HCT116 (cell line): ENCODE data around the gene SLC4A11. TPM values are rescaled to one million over a fixed set of nuclear protein-coding genes. Genes with fewer than 3 reads are reported as not detected.
A peak's percentile ranks its signal among the peaks of the same experiment; 100 is the strongest.

Source experiments
- ATAC-seq: fragments of 200-7000 bp; cut with Tn5 transposase; 2 replicates; pipeline ENCODE4 v1.9.1; 2020; ENCODE audit warnings: mild to moderate bottlenecking, moderate library complexity
- BruUV-seq: library from RNA; stranded (reverse); fragments of 400-500 nt; replicated peaks from 2 replicates; lab custom pipeline; 2021; lab: Mats Ljungman, UMichigan
- CTCF ChIA-PET: fragments of 300-600 bp; sonication (Branson Sonifier 250); formaldehyde crosslinking; loops from one replicate; lab custom pipeline; 2021; ENCODE audit warnings: antibody characterized with exemption; lab: Charles Lee
- POLR2A ChIA-PET: fragments of 300-600, 350-600 bp; sonication (Branson Sonifier 250); formaldehyde crosslinking; loops from one replicate; lab custom pipeline; 2021; ENCODE audit warnings: antibody characterized with exemption; lab: Charles Lee
- RAD21 ChIA-PET, 2 experiments: fragments of 300-600 bp; sonication (Branson Sonifier 250); formaldehyde crosslinking; loops; one replicate each; lab custom pipeline; 2023; ENCODE audit warnings: low total read pairs in 2 of 2; ENCODE audit not compliant: uncharacterized antibody in 2 of 2, unreplicated experiment in 2 of 2, low non-redundant PET in 1 of 2; lab: Charles Lee
- DNase-seq: peaks from one replicate; pipeline ENCODE4 v3.0.0-alpha.2; 2010; ENCODE audit warnings: low read depth, low spot score
- H2AFZ ChIP-seq: fragments of 200-600 bp; shearing (Covaris generic), sonication (generic); 2 replicates; pipeline ENCODE4 v1.6.1; 2017; ENCODE audit warnings: low read depth, mixed run types, mixed read lengths, antibody characterized with exemption, low read length; ENCODE audit not compliant: poor library complexity, severe bottlenecking
- H3K27ac ChIP-seq: 2 replicates; pipeline ENCODE4 v1.5.1; 2012; ENCODE audit warnings: low read depth, low read length
- H3K27me3 ChIP-seq: fragments of 200-600 bp; sonication (generic); 2 replicates; pipeline ENCODE4 v1.6.1; 2016; ENCODE audit warnings: mixed run types, low read length, mixed read lengths; ENCODE audit not compliant: insufficient read depth
- H3K36me3 ChIP-seq, 2 experiments: fragments of 200-500 bp in 1 of 2; fragments of 200-600 bp in 1 of 2; sonication (Bioruptor generic) in 1 of 2; sonication (generic) in 1 of 2; 2 replicates each; pipeline versions ENCODE4 v1.5.1 to v1.6.1; 2014 to 2016; ENCODE audit warnings: low read length in 2 of 2, inconsistent platforms in 1 of 2, mixed read lengths in 1 of 2, mixed run types in 1 of 2; ENCODE audit not compliant: insufficient read depth in 2 of 2, control insufficient read depth in 1 of 2
- H3K4me1 ChIP-seq, 2 experiments: fragments of 200-600 bp in 1 of 2; sonication (generic) in 1 of 2; 2 replicates each; pipeline versions ENCODE4 v1.5.1 to v1.6.1; 2012 to 2017; ENCODE audit warnings: low read length in 2 of 2, inconsistent platforms in 1 of 2, mild to moderate bottlenecking in 1 of 2, mixed read lengths in 1 of 2, mixed run types in 1 of 2, moderate library complexity in 1 of 2; ENCODE audit not compliant: insufficient read depth in 2 of 2, control insufficient read depth in 1 of 2
- H3K4me2 ChIP-seq: fragments of 200-600 bp; sonication (generic); 2 replicates; pipeline ENCODE4 v1.6.1; 2017; ENCODE audit warnings: mixed run types, low read length, mixed read lengths
- H3K4me3 ChIP-seq, 2 experiments: fragments of 200-600 bp in 1 of 2; sonication (generic) in 1 of 2; replicated peaks in 1 of 2; 2 replicates each; pipeline ENCODE4 v1.5.1; 2011 to 2016; ENCODE audit warnings: low read length in 2 of 2, control low read depth in 1 of 2, low read depth in 1 of 2, mild to moderate bottlenecking in 1 of 2, mixed read lengths in 1 of 2, mixed run types in 1 of 2
- H3K79me2 ChIP-seq: fragments of 200-600 bp; sonication (generic); 2 replicates; pipeline ENCODE4 v1.6.1; 2017; ENCODE audit warnings: mild to moderate bottlenecking, mixed run types, low read length, moderate library complexity, mixed read lengths; ENCODE audit not compliant: insufficient read depth
- H3K9ac ChIP-seq: fragments of 200-600 bp; sonication (generic); 2 replicates; pipeline ENCODE4 v1.6.1; 2016; ENCODE audit warnings: low read length, mixed read lengths
- H3K9me2 ChIP-seq: fragments of 200-600 bp; sonication (generic), shearing (Covaris generic); 2 replicates; pipeline ENCODE4 v1.6.1; 2017; ENCODE audit warnings: mixed run types, mild to moderate bottlenecking, moderate library complexity; ENCODE audit not compliant: insufficient read depth
- H3K9me3 ChIP-seq, 2 experiments: fragments of 200-500 bp in 1 of 2; fragments of 200-600 bp in 1 of 2; sonication (Bioruptor generic) in 1 of 2; sonication (generic) in 1 of 2; 2 replicates each; pipeline ENCODE4 v1.6.1; 2014 to 2017; ENCODE audit warnings: low read length in 2 of 2, mixed read lengths in 2 of 2, inconsistent platforms in 1 of 2, low read depth in 1 of 2, mild to moderate bottlenecking in 1 of 2, mixed run types in 1 of 2, moderate library complexity in 1 of 2; ENCODE audit not compliant: control insufficient read depth in 1 of 2, insufficient read depth in 1 of 2
- H4K20me1 ChIP-seq: fragments of 200-600 bp; sonication (generic), shearing (Covaris generic); 2 replicates; pipeline ENCODE4 v1.6.1; 2017; ENCODE audit warnings: mixed run types, mild to moderate bottlenecking, moderate library complexity; ENCODE audit not compliant: insufficient read depth
- CBX3 ChIP-seq: IDR thresholded peaks from 2 replicates; pipeline ENCODE4 v1.6.1; 2012; ENCODE audit warnings: low read depth
- CTCF ChIP-seq, 3 experiments: fragments of 200-600 bp in 1 of 3; sonication (generic) in 1 of 3; IDR thresholded peaks in 2 of 3; conservative IDR thresholded peaks in 1 of 3; 2 replicates each; pipeline ENCODE4 v1.5.1; 2012 to 2017; ENCODE audit warnings: low read depth in 2 of 3, low read length in 2 of 3, antibody characterized with exemption in 1 of 3, borderline replicate concordance in 1 of 3, control low read depth in 1 of 3, mild to moderate bottlenecking in 1 of 3, mixed read lengths in 1 of 3, mixed run types in 1 of 3, moderate library complexity in 1 of 3; ENCODE audit not compliant: insufficient read depth in 1 of 3
- EGR1 ChIP-seq: IDR thresholded peaks from 2 replicates; pipeline ENCODE4 v1.6.1; 2012; ENCODE audit warnings: low read depth
- EZH2 ChIP-seq: fragments of 200-600 bp; sonication (generic); IDR thresholded peaks from 2 replicates; pipeline ENCODE4 v1.6.1; 2017; ENCODE audit warnings: antibody characterized with exemption, mixed run types
- EZH2phosphoT487 ChIP-seq: fragments of 200-600 bp; IDR thresholded peaks from 2 replicates; pipeline ENCODE4 v1.6.1; 2018; ENCODE audit warnings: antibody characterized with exemption, borderline replicate concordance
- FOSL1 ChIP-seq: IDR thresholded peaks from 2 replicates; pipeline ENCODE4 v1.6.1; 2012; ENCODE audit warnings: low read depth
- POLR2A ChIP-seq: IDR thresholded peaks from 2 replicates; pipeline ENCODE4 v1.7.0; 2011; ENCODE audit warnings: borderline replicate concordance; ENCODE audit not compliant: insufficient read depth, insufficient read length; ENCODE audit errors: extremely low read depth
- POLR2AphosphoS5 ChIP-seq: IDR thresholded peaks from 2 replicates; pipeline ENCODE4 v1.6.1; 2011; ENCODE audit warnings: mild to moderate bottlenecking, low read depth, low read length, moderate library complexity
- RAD21 ChIP-seq: IDR thresholded peaks from 2 replicates; pipeline ENCODE4 v1.6.1; 2012; ENCODE audit warnings: low read depth, mild to moderate bottlenecking
- SIN3A ChIP-seq: IDR thresholded peaks from 2 replicates; pipeline ENCODE4 v1.6.1; 2012; ENCODE audit warnings: low read depth
- SRF ChIP-seq: IDR thresholded peaks from 2 replicates; pipeline ENCODE4 v1.6.1; 2012; ENCODE audit warnings: low read depth
- ZFX ChIP-seq: fragments of 450-650 bp; IDR thresholded peaks from 2 replicates; pipeline ENCODE4 v1.6.1; 2017
- intact Hi-C: fragments of 100-400 bp; cut with micrococcal nuclease; formaldehyde crosslinking; loops from 2 replicates; pipeline ENCODE4 v1.10.0; 2022
- total RNA-seq: library from RNA; stranded (reverse); gene quantifications from one replicate; pipeline ENCODE4 v1.2.1, GENCODE V29; 2021; ENCODE audit not compliant: unreplicated experiment
- TF ChIP-seq, protein P1 (sequence below): IDR thresholded peaks from 2 replicates; pipeline ENCODE4 v1.6.1; 2012; ENCODE audit warnings: low read depth
- TF ChIP-seq, protein P2 (sequence below): IDR thresholded peaks from 2 replicates; pipeline ENCODE4 v1.6.1; 2012

Gene SLC4A11
- total RNA-seq, 1 experiment from 2014 or later, result 22.7 TPM

- ATAC-seq (peak; percentile 9; the same call in 1 of the 2 replicates), DNase-seq (no peak)
- H2AFZ ChIP-seq, result no peak overlapping the region
- TF ChIP-seq CTCF (IDR thresholded peaks at IDR 0.05 in 2 of 3, conservative IDR thresholded peaks at IDR 0.05 in 1 of 3; ENCODE audit: borderline replicate concordance in 1 of 3, insufficient read depth in 1 of 3, low read depth in 2 of 3, low read length in 2 of 3) (no peak), EGR1 (no peak), CBX3 (no peak), SIN3A (no peak), ZFX (no peak), FOSL1 (no peak), RAD21 (no peak), EZH2phosphoT487 (no peak), POLR2A (no peak), SRF (no peak), POLR2AphosphoS5 (no peak), EZH2 (no peak)
- TF ChIP-seq, protein P1, sequence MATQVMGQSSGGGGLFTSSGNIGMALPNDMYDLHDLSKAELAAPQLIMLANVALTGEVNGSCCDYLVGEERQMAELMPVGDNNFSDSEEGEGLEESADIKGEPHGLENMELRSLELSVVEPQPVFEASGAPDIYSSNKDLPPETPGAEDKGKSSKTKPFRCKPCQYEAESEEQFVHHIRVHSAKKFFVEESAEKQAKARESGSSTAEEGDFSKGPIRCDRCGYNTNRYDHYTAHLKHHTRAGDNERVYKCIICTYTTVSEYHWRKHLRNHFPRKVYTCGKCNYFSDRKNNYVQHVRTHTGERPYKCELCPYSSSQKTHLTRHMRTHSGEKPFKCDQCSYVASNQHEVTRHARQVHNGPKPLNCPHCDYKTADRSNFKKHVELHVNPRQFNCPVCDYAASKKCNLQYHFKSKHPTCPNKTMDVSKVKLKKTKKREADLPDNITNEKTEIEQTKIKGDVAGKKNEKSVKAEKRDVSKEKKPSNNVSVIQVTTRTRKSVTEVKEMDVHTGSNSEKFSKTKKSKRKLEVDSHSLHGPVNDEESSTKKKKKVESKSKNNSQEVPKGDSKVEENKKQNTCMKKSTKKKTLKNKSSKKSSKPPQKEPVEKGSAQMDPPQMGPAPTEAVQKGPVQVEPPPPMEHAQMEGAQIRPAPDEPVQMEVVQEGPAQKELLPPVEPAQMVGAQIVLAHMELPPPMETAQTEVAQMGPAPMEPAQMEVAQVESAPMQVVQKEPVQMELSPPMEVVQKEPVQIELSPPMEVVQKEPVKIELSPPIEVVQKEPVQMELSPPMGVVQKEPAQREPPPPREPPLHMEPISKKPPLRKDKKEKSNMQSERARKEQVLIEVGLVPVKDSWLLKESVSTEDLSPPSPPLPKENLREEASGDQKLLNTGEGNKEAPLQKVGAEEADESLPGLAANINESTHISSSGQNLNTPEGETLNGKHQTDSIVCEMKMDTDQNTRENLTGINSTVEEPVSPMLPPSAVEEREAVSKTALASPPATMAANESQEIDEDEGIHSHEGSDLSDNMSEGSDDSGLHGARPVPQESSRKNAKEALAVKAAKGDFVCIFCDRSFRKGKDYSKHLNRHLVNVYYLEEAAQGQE, result no peak
- TF ChIP-seq, protein P2, sequence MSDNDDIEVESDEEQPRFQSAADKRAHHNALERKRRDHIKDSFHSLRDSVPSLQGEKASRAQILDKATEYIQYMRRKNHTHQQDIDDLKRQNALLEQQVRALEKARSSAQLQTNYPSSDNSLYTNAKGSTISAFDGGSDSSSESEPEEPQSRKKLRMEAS, result no peak
- intact Hi-C loops, result no loop called here
- no peak overlapping the region for H3K4me2 ChIP-seq
- H3K79me2 ChIP-seq, result no peaks in the 10 kb centered on the region
- no TSS peak for BruUV-seq
- CTCF ChIA-PET, result no interaction called here
- H3K27me3 ChIP-seq, result no peaks in the 10 kb centered on the region
- H3K36me3 ChIP-seq, result peaks cover 11 to 16% of the 10 kb centered on the region in 2 experiments; a peak in 3 of 4 replicates
- H3K9me2 ChIP-seq, result no peaks in the 10 kb centered on the region
- H3K9ac ChIP-seq, result no peak overlapping the region
- POLR2A ChIA-PET, result no interaction called here
- H3K4me1 ChIP-seq, result no peaks in the 10 kb centered on the region
- no peak overlapping the region for H3K27ac ChIP-seq
- H3K9me3 ChIP-seq, result no peaks in the 10 kb centered on the region
- H4K20me1 ChIP-seq, result no peaks in the 10 kb centered on the region
- RAD21 ChIA-PET, result no interaction called here
- H3K4me3 ChIP-seq, result no peak overlapping the region
Observed at GRCh38 chr20:3223994-3224680, 14.9 kb downstream of the SLC4A11 start.
